Measurements from ENCODE around the gene CEPT1.

DNA sequence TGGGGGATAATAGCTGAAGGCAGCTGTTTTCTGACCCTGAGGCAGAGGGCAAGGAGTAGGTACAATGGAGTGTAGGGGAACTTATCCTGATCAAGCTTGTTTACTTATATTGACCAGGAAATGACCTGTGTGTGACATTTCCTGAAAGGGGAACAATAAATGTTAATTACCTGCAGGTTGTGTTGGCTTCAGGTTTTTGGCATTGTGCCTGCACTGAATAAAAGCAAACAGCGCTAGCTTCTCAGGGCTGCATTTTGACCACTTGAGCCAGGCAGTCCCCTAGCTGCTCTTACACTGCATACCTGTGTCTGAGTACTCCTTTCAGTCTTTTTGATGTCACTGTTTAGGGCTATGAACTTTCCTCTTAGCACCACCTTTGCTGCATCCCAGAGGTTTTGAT is 40.7 kb upstream of the CEPT1 start:
- TF ChIP-seq POLR2AphosphoS5 (IDR thresholded peaks at IDR 0.05; ENCODE audit: low read depth, low read length) = no peak
- no peak for TF ChIP-seq POLR2A (IDR thresholded peaks at IDR 0.05; ENCODE audit: low read depth, low read length)
- no peak for TF ChIP-seq TAF1 (IDR thresholded peaks at IDR 0.05; ENCODE audit: borderline replicate concordance, low read depth, low read length)

All from GM12892 (cell line).